ENCODE data around the gene PSME3. TPM values are rescaled to one million over a fixed set of nuclear protein-coding genes. Genes with fewer than 3 reads are reported as not detected.

PSME3 gene, protein sequence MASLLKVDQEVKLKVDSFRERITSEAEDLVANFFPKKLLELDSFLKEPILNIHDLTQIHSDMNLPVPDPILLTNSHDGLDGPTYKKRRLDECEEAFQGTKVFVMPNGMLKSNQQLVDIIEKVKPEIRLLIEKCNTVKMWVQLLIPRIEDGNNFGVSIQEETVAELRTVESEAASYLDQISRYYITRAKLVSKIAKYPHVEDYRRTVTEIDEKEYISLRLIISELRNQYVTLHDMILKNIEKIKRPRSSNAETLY
- 128 TPM for total RNA-seq (ENCODE audit: unreplicated experiment)
- long read RNA-seq, transcript PSME3-210 (11 exons, 998 nt), result major isoform, 32 of 36 reads
- long read RNA-seq, partial matches to known transcripts, result 0 of 36 reads
- long read RNA-seq, other reads (novel, unspliced or antisense), result 4 of 36 reads

DNA sequence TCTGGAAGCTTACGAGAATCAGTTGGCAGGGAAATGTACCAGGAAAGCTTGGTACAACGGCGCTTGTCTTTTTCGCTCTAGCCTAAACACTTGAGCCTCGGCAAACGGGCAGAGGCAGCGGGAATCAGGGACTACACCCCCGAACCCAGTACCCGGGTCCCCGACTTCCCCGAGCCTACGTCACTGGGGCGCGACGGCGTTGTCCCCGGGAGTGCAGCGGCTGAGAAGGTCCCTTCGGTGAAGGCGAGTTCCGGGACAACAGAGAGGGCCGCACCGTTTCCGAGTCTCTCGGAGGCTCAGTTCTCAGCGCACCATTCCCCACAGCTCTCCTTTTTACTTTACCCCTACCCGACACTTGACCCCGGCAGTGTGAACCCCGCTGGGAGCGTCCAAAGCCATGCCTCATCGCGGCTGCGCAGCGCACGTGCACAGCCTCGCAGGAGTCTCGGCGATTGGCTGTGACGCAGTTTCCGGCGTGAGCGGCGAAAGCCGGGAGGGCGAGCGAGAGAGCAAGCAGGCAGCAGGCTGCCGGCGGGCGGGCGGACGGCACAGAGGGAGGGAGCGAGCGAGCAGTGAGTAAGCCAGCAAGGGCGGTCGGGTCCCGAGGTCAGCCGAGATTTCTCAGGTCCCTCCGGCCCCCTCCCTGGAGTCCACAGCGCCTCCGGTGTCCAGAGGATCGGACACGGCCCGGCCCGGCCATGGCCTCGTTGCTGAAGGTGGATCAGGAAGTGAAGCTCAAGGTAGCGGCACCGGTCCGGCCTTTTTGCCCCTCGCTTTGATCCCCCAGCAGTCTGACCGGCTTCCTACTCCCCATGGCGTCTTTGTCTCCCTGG is at the start of gene PSME3:
Gene PSME3, plus strand, starts transcription at position 464 of the 833 bp plus-strand sequence. Its CDS starts 235 bp downstream, at position 699.
- TF ChIP-seq, protein P1, sequence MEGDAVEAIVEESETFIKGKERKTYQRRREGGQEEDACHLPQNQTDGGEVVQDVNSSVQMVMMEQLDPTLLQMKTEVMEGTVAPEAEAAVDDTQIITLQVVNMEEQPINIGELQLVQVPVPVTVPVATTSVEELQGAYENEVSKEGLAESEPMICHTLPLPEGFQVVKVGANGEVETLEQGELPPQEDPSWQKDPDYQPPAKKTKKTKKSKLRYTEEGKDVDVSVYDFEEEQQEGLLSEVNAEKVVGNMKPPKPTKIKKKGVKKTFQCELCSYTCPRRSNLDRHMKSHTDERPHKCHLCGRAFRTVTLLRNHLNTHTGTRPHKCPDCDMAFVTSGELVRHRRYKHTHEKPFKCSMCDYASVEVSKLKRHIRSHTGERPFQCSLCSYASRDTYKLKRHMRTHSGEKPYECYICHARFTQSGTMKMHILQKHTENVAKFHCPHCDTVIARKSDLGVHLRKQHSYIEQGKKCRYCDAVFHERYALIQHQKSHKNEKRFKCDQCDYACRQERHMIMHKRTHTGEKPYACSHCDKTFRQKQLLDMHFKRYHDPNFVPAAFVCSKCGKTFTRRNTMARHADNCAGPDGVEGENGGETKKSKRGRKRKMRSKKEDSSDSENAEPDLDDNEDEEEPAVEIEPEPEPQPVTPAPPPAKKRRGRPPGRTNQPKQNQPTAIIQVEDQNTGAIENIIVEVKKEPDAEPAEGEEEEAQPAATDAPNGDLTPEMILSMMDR (IDR thresholded peaks at IDR 0.05; ENCODE audit: unreplicated experiment), result no peak
- peak; percentile 87 for DNase-seq (ENCODE audit: low spot score)
- Mint-ChIP-seq H3K27ac (ENCODE audit: unreplicated experiment) (peak within 1 kb of the TSS; percentile 91), H3K27me3 (ENCODE audit: unreplicated experiment) (peaks cover 3% of the 10 kb centered on the region), H3K4me3 (ENCODE audit: unreplicated experiment) (peak within 1 kb of the TSS; percentile 93), H3K36me3 (ENCODE audit: low read depth, unreplicated experiment) (peaks cover 14% of the 10 kb centered on the region), H3K9me3 (ENCODE audit: unreplicated experiment) (no peaks in the 10 kb centered on the region), H3K4me1 (ENCODE audit: unreplicated experiment) (peaks cover 24% of the 10 kb centered on the region)

DNA sequence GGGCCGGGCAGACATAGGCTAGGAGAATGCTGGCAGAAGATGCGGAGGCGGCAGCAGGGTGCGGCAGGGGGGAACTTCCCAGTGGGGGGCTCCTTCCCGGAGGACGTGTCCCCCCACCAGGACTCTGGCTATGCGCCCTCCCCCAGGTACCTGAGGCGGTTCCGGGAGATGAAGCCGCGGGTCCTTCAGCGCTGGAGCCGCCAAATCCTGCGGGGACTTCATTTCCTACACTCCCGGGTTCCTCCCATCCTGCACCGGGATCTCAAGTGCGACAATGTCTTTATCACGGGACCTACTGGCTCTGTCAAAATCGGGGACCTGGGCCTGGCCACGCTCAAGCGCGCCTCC is 49.4 kb upstream of the PSME3 start:
- TF ChIP-seq, protein P1 (IDR thresholded peaks at IDR 0.05; ENCODE audit: unreplicated experiment), result no peak
- Mint-ChIP-seq H3K27ac (ENCODE audit: unreplicated experiment) (no peak overlapping the region), H3K36me3 (ENCODE audit: low read depth, unreplicated experiment) (peaks cover 20% of the 10 kb centered on the region), H3K4me3 (ENCODE audit: unreplicated experiment) (peak overlapping the region; percentile 6), H3K27me3 (ENCODE audit: unreplicated experiment) (peaks cover 12% of the 10 kb centered on the region), H3K9me3 (ENCODE audit: unreplicated experiment) (no peaks in the 10 kb centered on the region), H3K4me1 (ENCODE audit: unreplicated experiment) (peaks cover 31% of the 10 kb centered on the region)
- DNase-seq (ENCODE audit: low spot score), result no peak

DNA sequence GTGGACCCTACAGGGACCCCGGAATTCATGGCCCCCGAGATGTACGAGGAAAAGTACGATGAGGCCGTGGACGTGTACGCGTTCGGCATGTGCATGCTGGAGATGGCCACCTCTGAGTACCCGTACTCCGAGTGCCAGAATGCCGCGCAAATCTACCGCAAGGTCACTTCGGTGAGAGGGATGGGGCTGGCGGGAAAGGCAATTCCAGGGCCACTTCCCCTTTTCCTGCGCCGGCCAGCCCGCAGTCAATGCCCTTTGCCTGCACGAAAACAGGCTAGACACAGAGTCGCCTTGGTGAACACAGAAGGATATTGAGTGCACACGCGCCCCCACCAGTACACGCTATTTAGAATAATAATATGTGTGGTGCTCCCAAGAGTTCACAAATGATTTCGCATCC is 48.8 kb upstream of the PSME3 start:
- Mint-ChIP-seq H3K27ac (ENCODE audit: unreplicated experiment) (no peak overlapping the region), H3K4me3 (ENCODE audit: unreplicated experiment) (no peak overlapping the region), H3K27me3 (ENCODE audit: unreplicated experiment) (peaks cover 13% of the 10 kb centered on the region), H3K4me1 (ENCODE audit: unreplicated experiment) (peaks cover 28% of the 10 kb centered on the region), H3K9me3 (ENCODE audit: unreplicated experiment) (no peaks in the 10 kb centered on the region), H3K36me3 (ENCODE audit: low read depth, unreplicated experiment) (peaks cover 24% of the 10 kb centered on the region)
- DNase-seq (ENCODE audit: low spot score), result no peak
- TF ChIP-seq, protein P1 (IDR thresholded peaks at IDR 0.05; ENCODE audit: unreplicated experiment), result no peak

DNA sequence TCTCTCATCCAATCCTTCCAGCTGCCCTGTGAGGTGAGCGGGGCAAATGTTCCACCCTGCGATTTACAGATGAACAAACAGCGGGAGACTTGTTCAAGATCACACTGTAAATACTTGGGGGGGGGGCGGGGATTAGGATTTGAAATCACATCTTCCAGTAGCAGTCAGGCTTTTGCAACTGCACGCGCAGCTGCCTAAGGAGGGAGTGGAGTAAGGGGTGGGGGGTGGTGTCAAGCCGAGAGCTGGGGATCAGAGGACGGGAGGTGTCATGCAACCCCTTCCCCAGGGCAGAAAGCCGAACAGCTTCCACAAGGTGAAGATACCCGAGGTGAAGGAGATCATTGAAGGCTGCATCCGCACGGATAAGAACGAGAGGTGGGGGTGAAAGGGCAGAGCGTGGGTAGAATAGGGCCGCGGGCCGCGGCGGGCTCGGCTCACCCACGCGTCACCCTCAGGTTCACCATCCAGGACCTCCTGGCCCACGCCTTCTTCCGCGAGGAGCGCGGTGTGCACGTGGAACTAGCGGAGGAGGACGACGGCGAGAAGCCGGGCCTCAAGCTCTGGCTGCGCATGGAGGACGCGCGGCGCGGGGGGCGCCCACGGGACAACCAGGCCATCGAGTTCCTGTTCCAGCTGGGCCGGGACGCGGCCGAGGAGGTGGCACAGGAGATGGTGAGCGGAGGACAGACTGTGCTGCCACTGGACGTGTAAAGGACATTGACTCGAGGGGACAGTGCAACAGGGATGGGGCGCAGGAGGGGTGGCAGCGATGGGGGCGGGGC is 48.2 kb upstream of the PSME3 start:
- H3K4me3 Mint-ChIP-seq (ENCODE audit: unreplicated experiment), result no peak overlapping the region
- H3K27ac Mint-ChIP-seq (ENCODE audit: unreplicated experiment), result no peak overlapping the region
- H3K36me3 Mint-ChIP-seq (ENCODE audit: low read depth, unreplicated experiment), result peaks cover 27% of the 10 kb centered on the region
- peaks cover 13% of the 10 kb centered on the region for H3K27me3 Mint-ChIP-seq (ENCODE audit: unreplicated experiment)
- no peak for DNase-seq (ENCODE audit: low spot score)
- peaks cover 24% of the 10 kb centered on the region for H3K4me1 Mint-ChIP-seq (ENCODE audit: unreplicated experiment)
- TF ChIP-seq, protein P1 (IDR thresholded peaks at IDR 0.05; ENCODE audit: unreplicated experiment), result no peak
- H3K9me3 Mint-ChIP-seq (ENCODE audit: unreplicated experiment), result no peaks in the 10 kb centered on the region
